ENCODE measurements around the gene POLR1D.
"Not testable (repeated sequence)": the region's sequence is repeated elsewhere in the genome, so short reads cannot be mapped to it uniquely, and the experiment has no call there.

The POLR1D gene

GRCh38 chr13:27619093-27619727 lies 2.5 kb upstream of the POLR1D start:
- DNase-seq: no peak

GRCh38 chr13:27619728-27620376 lies 1.8 kb upstream of the POLR1D start:
- DNase-seq: no peak

- DNase-seq: peak; percentile 51
Observed at GRCh38 chr13:27620377-27621115, 1.1 kb upstream of the POLR1D start, which contains the start of gene LNX2. TSS of gene LNX2 (minus strand) at chr13:27620529. CDS start at chr13:27581703, 38,826 bp downstream.

- no peak for DNase-seq
Observed at GRCh38 chr13:27621116-27621365, 651 bp upstream of the POLR1D start.

GRCh38 chr13:27622102-27622820 lies 569 bp downstream of the POLR1D start:
- DNase-seq: no peak

GRCh38 chr13:27622881-27623280 lies 1.2 kb downstream of the POLR1D start:
- DNase-seq: no peak

GRCh38 chr13:27624071-27624470 lies 2.4 kb downstream of the POLR1D start:
- DNase-seq: no peak

- DNase-seq: no peak
Observed at GRCh38 chr13:27625839-27626238, 4.1 kb downstream of the POLR1D start.

- no peak for DNase-seq
Observed at GRCh38 chr13:27627380-27627779, 5.7 kb downstream of the POLR1D start.

- DNase-seq: no peak
Observed at GRCh38 chr13:27628081-27628480, 6.4 kb downstream of the POLR1D start.

GRCh38 chr13:27628766-27629165 lies 7.1 kb downstream of the POLR1D start:
- DNase-seq: not testable (repeated sequence)

GRCh38 chr13:27631156-27631555 lies 9.5 kb downstream of the POLR1D start:
- DNase-seq: no peak

- DNase-seq: no peak
Observed at GRCh38 chr13:27631665-27632064, 10.0 kb downstream of the POLR1D start.

GRCh38 chr13:27632214-27632613 lies 10.5 kb downstream of the POLR1D start:
- DNase-seq: no peak

- no peak for DNase-seq
Observed at GRCh38 chr13:27632648-27633047, 11.0 kb downstream of the POLR1D start.

GRCh38 chr13:27634231-27634630 lies 12.5 kb downstream of the POLR1D start:
- no peak for DNase-seq

- no peak for DNase-seq
Observed at GRCh38 chr13:27634791-27635190, 13.1 kb downstream of the POLR1D start.

GRCh38 chr13:27635266-27635665 lies 13.6 kb downstream of the POLR1D start:
- no peak for DNase-seq

- no peak for DNase-seq
Observed at GRCh38 chr13:27636589-27637288, 15.0 kb downstream of the POLR1D start.

- DNase-seq: no peak
Observed at GRCh38 chr13:27637289-27637626, 15.6 kb downstream of the POLR1D start.

GRCh38 chr13:27638001-27638400 lies 16.3 kb downstream of the POLR1D start:
- DNase-seq: no peak

GRCh38 chr13:27638521-27638920 lies 16.8 kb downstream of the POLR1D start:
- DNase-seq: no peak

GRCh38 chr13:27639186-27639585 lies 17.5 kb downstream of the POLR1D start:
- no peak for DNase-seq
